B cell (primary cell): Measurements from ENCODE around the gene OR5B12. TPM values are rescaled to one million over a fixed set of nuclear protein-coding genes. Genes with fewer than 3 reads are reported as not detected.

ENCODE experiments used
- ATAC-seq: fragments of 200-7000 bp; cut with Tn5 transposase; one replicate; pipeline ENCODE4 v1.10.0; 2021; ENCODE audit warnings: low read depth, mild to moderate bottlenecking, moderate number of reproducible peaks, moderate library complexity
- CTCF ChIA-PET: fragments of 350-600 bp; sonication (Branson Sonifier 250); formaldehyde crosslinking; loops from one replicate; lab custom pipeline; 2021; ENCODE audit warnings: antibody characterized with exemption, inconsistent platforms; lab: Charles Lee
- POLR2A ChIA-PET: fragments of 350-600 bp; sonication (Branson Sonifier 250); formaldehyde crosslinking; loops from one replicate; lab custom pipeline; 2021; ENCODE audit warnings: antibody characterized with exemption; lab: Charles Lee
- DNase-seq: peaks from one replicate; pipeline ENCODE4 v3.0.0; 2013
- H2AFZ ChIP-seq: 2 replicates; pipeline ENCODE4 v1.6.1; 2012; ENCODE audit warnings: mild to moderate bottlenecking, low read depth, low read length; ENCODE audit not compliant: insufficient read depth, poor library complexity, severe bottlenecking
- H3K27ac ChIP-seq, 2 donors: 1 replicate in 1 of 2; 2 replicates in 1 of 2; pipeline ENCODE4 v1.5.1; 2012 to 2013; ENCODE audit warnings: low read length in 2 of 2, mild to moderate bottlenecking in 2 of 2, moderate library complexity in 1 of 2
- H3K27me3 ChIP-seq, 4 experiments: fragments of 200-600 bp in 1 of 4; sonication (generic) in 1 of 4; replicated peaks in 1 of 4; 1 replicate in 2 of 4; 2 replicates in 2 of 4; pipeline versions ENCODE4 v1.6.1 to v1.7.0; 2013 to 2016; ENCODE audit warnings: low read length in 3 of 4, mild to moderate bottlenecking in 2 of 4, mixed read lengths in 1 of 4, moderate library complexity in 1 of 4; ENCODE audit not compliant: insufficient read depth in 4 of 4, control insufficient read depth in 3 of 4; ENCODE audit errors: control extremely low read depth in 1 of 4
- H3K36me3 ChIP-seq, 2 experiments: replicated peaks in 1 of 2; 1 replicate in 1 of 2; 2 replicates in 1 of 2; pipeline versions ENCODE4 v1.6.1 to v1.7.1; 2013; ENCODE audit warnings: low read length in 1 of 2; ENCODE audit not compliant: insufficient read depth in 2 of 2, control insufficient read depth in 1 of 2; ENCODE audit errors: control extremely low read depth in 1 of 2, extremely low read depth in 1 of 2
- H3K4me1 ChIP-seq, 2 donors: fragments of 200-600 bp in 1 of 2; sonication (generic) in 1 of 2; 1 replicate in 1 of 2; 2 replicates in 1 of 2; pipeline versions ENCODE4 v1.5.1 to v1.6.1; 2013 to 2017; ENCODE audit warnings: low read length in 2 of 2; ENCODE audit not compliant: control insufficient read depth in 2 of 2, insufficient read depth in 2 of 2
- H3K4me2 ChIP-seq: replicated peaks from 2 replicates; pipeline ENCODE3; 2012; ENCODE audit warnings: mild to moderate bottlenecking, low read depth, low read length; ENCODE audit not compliant: poor library complexity, severe bottlenecking
- H3K4me3 ChIP-seq, 5 experiments: fragments of 200-600 bp in 1 of 5; sonication (generic) in 1 of 5; 1 replicate in 3 of 5; 2 replicates in 2 of 5; pipeline versions ENCODE4 v1.5.1 to v1.7.0; 2011 to 2016; ENCODE audit warnings: low read length in 4 of 5, mild to moderate bottlenecking in 4 of 5, low read depth in 2 of 5, control low read depth in 1 of 5, moderate library complexity in 1 of 5; ENCODE audit not compliant: insufficient read depth in 1 of 5; ENCODE audit errors: control extremely low read depth in 1 of 5, extremely low read depth in 1 of 5
- H3K79me2 ChIP-seq: fragments of 200-600 bp; sonication (generic); one replicate; pipeline ENCODE4 v1.6.0; 2016; ENCODE audit warnings: low read length; ENCODE audit not compliant: control insufficient read depth, insufficient read depth
- H3K9ac ChIP-seq: fragments of 200-600 bp; sonication (generic); 2 replicates; pipeline ENCODE4 v1.6.1; 2017; ENCODE audit warnings: mild to moderate bottlenecking, low read length, moderate library complexity
- H3K9me3 ChIP-seq, 3 donors: one replicate each; pipeline versions ENCODE4 v1.6.1 to v1.7.1; 2013; ENCODE audit warnings: low read length in 2 of 3; ENCODE audit not compliant: control insufficient read depth in 2 of 3, insufficient read depth in 1 of 3; ENCODE audit errors: control extremely low read depth in 1 of 3
- H4K20me1 ChIP-seq: 2 replicates; pipeline ENCODE4 v1.6.0; 2012; ENCODE audit warnings: mild to moderate bottlenecking, low read length; ENCODE audit not compliant: insufficient read depth, control insufficient read depth, poor library complexity, severe bottlenecking
- H3K27ac Mint-ChIP-seq: one replicate; pipeline ENCODE4 v1.8.0; 2021; ENCODE audit warnings: mixed read lengths
- H3K27me3 Mint-ChIP-seq: one replicate; pipeline ENCODE4 v1.8.0; 2021; ENCODE audit warnings: mixed read lengths
- H3K4me1 Mint-ChIP-seq: one replicate; pipeline ENCODE4 v1.8.0; 2021; ENCODE audit warnings: mixed read lengths
- H3K4me3 Mint-ChIP-seq: one replicate; pipeline ENCODE4 v1.8.0; 2021; ENCODE audit warnings: mixed read lengths
- H3K9me3 Mint-ChIP-seq: one replicate; pipeline ENCODE4 v1.8.0; 2022; ENCODE audit warnings: mixed read lengths; ENCODE audit not compliant: insufficient read depth
- CTCF ChIP-seq: fragments of 200-600 bp; IDR thresholded peaks from one replicate; pipeline ENCODE4 v1.8.0; 2022; ENCODE audit warnings: antibody characterized with exemption, mild to moderate bottlenecking
- EZH2 ChIP-seq: IDR thresholded peaks from 2 replicates; pipeline ENCODE4 v1.6.1; 2012; ENCODE audit warnings: borderline replicate concordance, low read depth, mild to moderate bottlenecking, moderate library complexity, low read length; ENCODE audit not compliant: insufficient read depth, poor library complexity, severe bottlenecking
- WGBS: methylation state at CpG from one replicate; pipeline ENCODE4 v1.1.5; 2013; ENCODE audit warnings: missing lambda C conversion rate; ENCODE audit not compliant: insufficient coverage; 5-methylcytosine and 5-hydroxymethylcytosine counted together
- intact Hi-C: fragments of 100-400 bp; cut with micrococcal nuclease; formaldehyde crosslinking; loops from one replicate; pipeline ENCODE4 v1.10.0; 2022
- polyA plus RNA-seq: library from polyadenylated mRNA; depleted of rRNA; stranded (reverse); fragments of >200 nt; gene quantifications from 2 replicates; pipeline ENCODE4 v1.2.3, GENCODE V29; 2012
- total RNA-seq, 2 donors: library from RNA; stranded (reverse); fragments of 120-200 nt in 1 of 2; gene quantifications; 1 replicate in 1 of 2; 2 replicates in 1 of 2; pipeline versions ENCODE4 v1.2.3 to v1.2.4, GENCODE V29; 2013 to 2022

The OR5B12 gene
- total and polyA plus RNA-seq, 2 donors (not counting 1 experiment from before 2014, with no cell fraction given), result not detected

- H3K4me1 Mint-ChIP-seq, result no peaks in the 10 kb centered on the region
- ATAC-seq (no peak), DNase-seq (no peak)
- intact Hi-C loops, result no loop called here
- Histone ChIP-seq H3K9ac (no peak overlapping the region), H3K4me3 (no peak overlapping the region), H3K27me3 (no peaks in the 10 kb centered on the region), H3K36me3 (no peaks in the 10 kb centered on the region), H4K20me1 (no peaks in the 10 kb centered on the region), H3K4me1 (no peaks in the 10 kb centered on the region), H3K79me2 (no peaks in the 10 kb centered on the region), H3K4me2 (no peak overlapping the region), H3K27ac (no peak overlapping the region), H2AFZ (no peak overlapping the region), H3K9me3 (peaks cover 0 to 6% (median 2%) of the 10 kb centered on the region in 3 donors)
- ChIA-PET CTCF (no interaction called here), POLR2A (no interaction called here)
- WGBS, result 89% methylated on average over 18 of the region's 18 CpGs
- H3K4me3 Mint-ChIP-seq, result no peak overlapping the region
- H3K27ac Mint-ChIP-seq, result no peak overlapping the region
- no peak for TF ChIP-seq CTCF
- TF ChIP-seq EZH2, result no peak
- H3K27me3 Mint-ChIP-seq, result peaks cover 4% of the 10 kb centered on the region
- peaks cover 3% of the 10 kb centered on the region for H3K9me3 Mint-ChIP-seq
Observed at GRCh38 chr11:58390551-58391063, 51.4 kb downstream of the OR5B12 start.

Other genes with a start within 250 kb of the OR5B12 start
- not detected in 2 replicates for gene OR1S2, start 238.1 kb downstream of the OR5B12 start, total RNA-seq
- gene OR1S2, start 238.1 kb downstream of the OR5B12 start, polyA plus RNA-seq, result not detected in 2 replicates
- not detected in 2 replicates for gene OR1S1, start 229.5 kb downstream of the OR5B12 start, total RNA-seq
- not detected in 2 replicates for gene OR1S1, start 229.5 kb downstream of the OR5B12 start, polyA plus RNA-seq
- not detected in 2 replicates for gene OR10Q1, start 213.3 kb downstream of the OR5B12 start, total RNA-seq
- not detected in 2 replicates for gene OR10Q1, start 213.3 kb downstream of the OR5B12 start, polyA plus RNA-seq
- not detected in 2 replicates for gene OR10W1, start 174.0 kb downstream of the OR5B12 start, total RNA-seq
- not detected in 2 replicates for gene OR10W1, start 174.0 kb downstream of the OR5B12 start, polyA plus RNA-seq
- gene OR5B17, start 83.2 kb downstream of the OR5B12 start, total RNA-seq, result not detected in 2 replicates
- gene OR5B17, start 83.2 kb downstream of the OR5B12 start, polyA plus RNA-seq, result not detected in 2 replicates
- gene OR5B3, start 35.4 kb downstream of the OR5B12 start, total RNA-seq, result not detected in 2 replicates
- gene OR5B3, start 35.4 kb downstream of the OR5B12 start, polyA plus RNA-seq, result not detected in 2 replicates
- gene OR5B2, start 14.1 kb downstream of the OR5B12 start, total RNA-seq, result 0.27 TPM in 1 of 2 replicates, not detected in the other
- 0.03 TPM in 1 of 2 replicates, not detected in the other for gene OR5B2, start 14.1 kb downstream of the OR5B12 start, polyA plus RNA-seq
- gene OR5B21, start 65.9 kb upstream of the OR5B12 start, total RNA-seq, result 0.74 and 1.5 TPM in 2 replicates
- 0.10 TPM in 1 of 2 replicates, not detected in the other for gene OR5B21, start 65.9 kb upstream of the OR5B12 start, polyA plus RNA-seq
- 209 and 213 TPM in 2 replicates for gene LPXN, start 133.6 kb upstream of the OR5B12 start, total RNA-seq
- 44.5 and 59.2 TPM in 2 replicates for gene LPXN, start 133.6 kb upstream of the OR5B12 start, polyA plus RNA-seq
- gene ZFP91, start 136.8 kb upstream of the OR5B12 start, total RNA-seq, result 50.3 and 51.2 TPM in 2 replicates
- 14.4 and 30.2 TPM in 2 replicates for gene ZFP91, start 136.8 kb upstream of the OR5B12 start, polyA plus RNA-seq
- 4.8 and 5.9 TPM in 2 replicates for gene CNTF, start 180.4 kb upstream of the OR5B12 start, total RNA-seq
- gene CNTF, start 180.4 kb upstream of the OR5B12 start, polyA plus RNA-seq, result 1.4 and 3.0 TPM in 2 replicates